C4-2B (cell line): ENCODE results near the gene GPR4.

ENCODE experiments used
- H3K27ac ChIP-seq: fragments of 450-650 bp; 2 replicates; pipeline ENCODE4 v1.5.1; 2017
- ZFX ChIP-seq: fragments of 450-650 bp; IDR thresholded peaks from 2 replicates; pipeline ENCODE4 v1.6.1; 2017
- TF ChIP-seq, protein P1 (sequence below): fragments of 450-650 bp; conservative IDR thresholded peaks from 2 replicates; pipeline ENCODE4 v1.5.1; 2017; ENCODE audit warnings: mild to moderate bottlenecking

GPR4 gene

DNA sequence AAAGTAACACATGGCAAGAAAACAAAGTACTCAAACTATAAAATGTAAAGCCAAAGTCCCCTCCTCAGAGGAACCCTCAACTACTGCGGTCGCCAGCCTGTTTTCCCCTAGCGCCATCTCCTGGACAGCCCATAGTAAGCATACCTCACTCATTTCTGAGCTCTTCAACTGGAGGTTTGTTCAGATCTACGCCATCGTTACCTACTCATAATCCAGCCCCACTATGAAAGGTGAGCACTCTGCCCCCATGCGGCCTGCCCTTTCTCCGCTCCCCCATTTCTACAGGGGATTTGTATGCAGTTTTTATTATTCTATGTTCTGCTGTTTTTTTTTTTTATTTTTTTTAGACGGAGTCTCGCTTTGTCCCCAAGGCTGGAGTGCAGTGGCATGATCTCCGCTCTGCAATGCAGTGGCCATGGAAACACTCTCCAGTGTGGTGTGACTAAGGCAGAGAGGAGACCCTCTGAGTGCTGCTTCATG lies 43.6 kb downstream of the GPR4 start:
- H3K27ac ChIP-seq = no peak overlapping the region
- no peak for TF ChIP-seq ZFX
- TF ChIP-seq, protein P1, sequence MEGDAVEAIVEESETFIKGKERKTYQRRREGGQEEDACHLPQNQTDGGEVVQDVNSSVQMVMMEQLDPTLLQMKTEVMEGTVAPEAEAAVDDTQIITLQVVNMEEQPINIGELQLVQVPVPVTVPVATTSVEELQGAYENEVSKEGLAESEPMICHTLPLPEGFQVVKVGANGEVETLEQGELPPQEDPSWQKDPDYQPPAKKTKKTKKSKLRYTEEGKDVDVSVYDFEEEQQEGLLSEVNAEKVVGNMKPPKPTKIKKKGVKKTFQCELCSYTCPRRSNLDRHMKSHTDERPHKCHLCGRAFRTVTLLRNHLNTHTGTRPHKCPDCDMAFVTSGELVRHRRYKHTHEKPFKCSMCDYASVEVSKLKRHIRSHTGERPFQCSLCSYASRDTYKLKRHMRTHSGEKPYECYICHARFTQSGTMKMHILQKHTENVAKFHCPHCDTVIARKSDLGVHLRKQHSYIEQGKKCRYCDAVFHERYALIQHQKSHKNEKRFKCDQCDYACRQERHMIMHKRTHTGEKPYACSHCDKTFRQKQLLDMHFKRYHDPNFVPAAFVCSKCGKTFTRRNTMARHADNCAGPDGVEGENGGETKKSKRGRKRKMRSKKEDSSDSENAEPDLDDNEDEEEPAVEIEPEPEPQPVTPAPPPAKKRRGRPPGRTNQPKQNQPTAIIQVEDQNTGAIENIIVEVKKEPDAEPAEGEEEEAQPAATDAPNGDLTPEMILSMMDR = no peak; the same call in 1 of the 2 replicates

DNA sequence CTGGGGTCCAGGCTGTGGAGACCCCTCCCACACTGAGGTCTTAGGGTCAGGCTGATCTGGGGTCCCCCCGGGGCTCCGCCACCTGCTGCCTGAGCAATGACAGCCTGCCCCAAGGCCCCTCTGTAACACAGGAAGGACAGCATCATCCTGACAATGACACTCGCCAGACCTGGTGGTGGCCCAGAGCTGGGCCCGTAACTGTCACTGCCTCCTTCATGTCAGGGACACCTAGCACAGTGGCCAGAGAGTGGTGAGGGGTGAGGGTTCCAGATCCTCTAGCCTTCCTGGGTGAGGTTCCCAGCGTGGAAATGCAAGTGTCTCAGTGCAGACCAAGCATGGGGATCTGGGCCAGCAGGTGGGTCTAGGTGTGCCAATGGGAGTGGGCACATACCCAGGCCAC lies 45.2 kb downstream of the GPR4 start:
- no peak overlapping the region for H3K27ac ChIP-seq
- TF ChIP-seq, protein P1 = no peak
- TF ChIP-seq ZFX = no peak

- no peak overlapping the region for H3K27ac ChIP-seq
- no peak for TF ChIP-seq ZFX
- TF ChIP-seq, protein P1 = no peak
These were observed 47.5 kb downstream of the GPR4 start for GRCh38 chr19:45554481-45554880.

- TF ChIP-seq, protein P1 = no peak
- TF ChIP-seq ZFX = no peak
- H3K27ac ChIP-seq = no peak overlapping the region
These were observed 48.5 kb downstream of the GPR4 start for GRCh38 chr19:45553464-45553863.

DNA sequence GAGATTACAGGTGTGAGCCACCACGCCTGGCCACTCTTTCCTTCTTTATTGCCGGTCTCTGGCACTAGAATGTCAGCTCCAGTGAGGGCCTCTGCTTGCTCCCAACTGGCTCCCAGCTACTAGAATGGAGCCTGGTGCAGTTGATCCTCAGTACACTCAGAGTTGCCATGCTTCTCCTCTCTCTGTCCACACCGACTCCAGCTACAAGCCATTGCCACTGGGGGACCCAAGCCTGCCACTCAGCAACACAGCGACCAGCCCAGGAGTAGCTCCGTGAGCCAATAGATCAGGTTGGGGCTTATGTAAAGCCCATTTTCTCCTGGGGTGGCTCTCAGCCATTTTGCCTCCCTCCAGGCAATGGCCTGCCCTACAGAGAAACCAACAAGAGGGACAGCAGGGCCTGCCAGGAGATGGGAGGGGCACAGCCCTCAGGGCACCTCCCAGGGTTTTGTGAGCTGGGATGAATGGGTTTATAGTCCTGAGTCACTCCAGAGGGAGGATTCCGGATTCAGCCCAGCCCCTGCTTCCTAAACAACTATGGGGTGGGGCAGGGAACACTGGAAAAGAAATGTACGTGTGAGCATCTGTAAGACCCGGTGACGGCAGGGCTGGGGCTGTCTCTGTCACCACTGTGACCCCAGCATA lies 53.9 kb downstream of the GPR4 start:
- TF ChIP-seq ZFX = no peak
- TF ChIP-seq, protein P1 = no peak
- H3K27ac ChIP-seq = no peak overlapping the region

- TF ChIP-seq, protein P1 = no peak
- TF ChIP-seq ZFX = no peak
- H3K27ac ChIP-seq = no peak overlapping the region
These were observed 54.7 kb downstream of the GPR4 start for GRCh38 chr19:45547211-45547770.

- TF ChIP-seq, protein P1 = no peak
- no peak for TF ChIP-seq ZFX
- no peak overlapping the region for H3K27ac ChIP-seq
These were observed 59.8 kb downstream of the GPR4 start for GRCh38 chr19:45542234-45542668.
